HL-60 (cell line): ENCODE measurements around the gene PRRT1B.

Experiments
- DNase-seq, 2 experiments: peaks; one replicate each; pipeline ENCODE4 v3.0.0-alpha.2; 2010 to 2020; ENCODE audit warnings: low read depth in 1 of 2, low spot score in 1 of 2
- H3K27ac ChIP-seq: fragments of 250-450 bp; sonication (Bioruptor Pico); replicated peaks from 2 replicates; pipeline ENCODE4 v1.5.1; 2020; ENCODE audit warnings: mild to moderate bottlenecking, moderate library complexity
- H3K27me3 ChIP-seq: fragments of 250-450 bp; sonication (Bioruptor Pico); 2 replicates; pipeline ENCODE4 v1.5.1; 2021; ENCODE audit warnings: mild to moderate bottlenecking, moderate library complexity; ENCODE audit not compliant: insufficient read depth, poor library complexity, severe bottlenecking
- H3K4me3 ChIP-seq: replicated peaks from 2 replicates; pipeline ENCODE4 v1.5.1; 2011; ENCODE audit warnings: mild to moderate bottlenecking, control low read depth, low read length; ENCODE audit not compliant: insufficient read depth
- GABPA ChIP-seq: IDR thresholded peaks from 2 replicates; pipeline ENCODE4 v1.6.1; 2012; ENCODE audit warnings: low read depth
- POLR2AphosphoS5 ChIP-seq: IDR thresholded peaks from 2 replicates; pipeline ENCODE4 v1.6.1; 2012; ENCODE audit warnings: low read depth
- SPI1 ChIP-seq: IDR thresholded peaks from 2 replicates; pipeline ENCODE4 v1.6.1; 2012; ENCODE audit warnings: low read depth, mild to moderate bottlenecking, borderline replicate concordance
- TF ChIP-seq, protein P1 (sequence below): IDR thresholded peaks from one replicate; pipeline ENCODE4 v1.5.1; 2011; ENCODE audit warnings: low read length, control low read depth, inconsistent platforms; ENCODE audit not compliant: insufficient read depth
- TF ChIP-seq, protein P2 (sequence below): IDR thresholded peaks from 2 replicates; pipeline ENCODE4 v1.6.1; 2012; ENCODE audit warnings: low read depth; ENCODE audit not compliant: insufficient replicate concordance

Gene PRRT1B

DNA sequence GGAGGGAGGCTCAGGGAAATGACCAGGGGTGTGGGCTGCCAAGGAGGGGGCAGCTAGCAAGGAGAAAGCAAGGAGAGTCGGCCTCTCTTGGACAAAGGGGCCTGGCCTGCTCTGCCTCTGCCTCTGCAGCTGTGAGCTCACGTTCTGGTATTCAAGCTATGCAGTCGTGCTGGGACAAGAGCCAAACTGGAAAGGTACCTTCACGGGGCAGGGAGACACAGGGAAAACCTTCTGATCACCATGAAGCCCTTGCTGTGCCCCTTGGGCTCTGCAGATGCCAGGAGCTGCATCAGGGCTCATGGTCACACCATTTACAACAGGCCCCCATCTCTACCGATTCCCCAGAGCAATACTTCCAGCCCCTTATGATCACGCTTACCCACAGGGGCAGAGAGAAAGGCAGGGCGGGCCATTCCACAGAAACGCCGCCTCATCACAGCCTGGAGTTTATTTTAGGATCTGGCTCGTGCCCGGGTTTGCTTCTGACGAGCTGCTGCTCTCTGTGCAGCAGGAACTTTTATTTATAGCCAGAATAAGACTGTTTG, 63.2 kb downstream of the PRRT1B start:
- no peak overlapping the region for H3K27ac ChIP-seq
- no peak overlapping the region for H3K4me3 ChIP-seq
- no peak for DNase-seq
- TF ChIP-seq, protein P1, sequence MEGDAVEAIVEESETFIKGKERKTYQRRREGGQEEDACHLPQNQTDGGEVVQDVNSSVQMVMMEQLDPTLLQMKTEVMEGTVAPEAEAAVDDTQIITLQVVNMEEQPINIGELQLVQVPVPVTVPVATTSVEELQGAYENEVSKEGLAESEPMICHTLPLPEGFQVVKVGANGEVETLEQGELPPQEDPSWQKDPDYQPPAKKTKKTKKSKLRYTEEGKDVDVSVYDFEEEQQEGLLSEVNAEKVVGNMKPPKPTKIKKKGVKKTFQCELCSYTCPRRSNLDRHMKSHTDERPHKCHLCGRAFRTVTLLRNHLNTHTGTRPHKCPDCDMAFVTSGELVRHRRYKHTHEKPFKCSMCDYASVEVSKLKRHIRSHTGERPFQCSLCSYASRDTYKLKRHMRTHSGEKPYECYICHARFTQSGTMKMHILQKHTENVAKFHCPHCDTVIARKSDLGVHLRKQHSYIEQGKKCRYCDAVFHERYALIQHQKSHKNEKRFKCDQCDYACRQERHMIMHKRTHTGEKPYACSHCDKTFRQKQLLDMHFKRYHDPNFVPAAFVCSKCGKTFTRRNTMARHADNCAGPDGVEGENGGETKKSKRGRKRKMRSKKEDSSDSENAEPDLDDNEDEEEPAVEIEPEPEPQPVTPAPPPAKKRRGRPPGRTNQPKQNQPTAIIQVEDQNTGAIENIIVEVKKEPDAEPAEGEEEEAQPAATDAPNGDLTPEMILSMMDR = no peak
- TF ChIP-seq SPI1 (no peak), POLR2AphosphoS5 (no peak), GABPA (no peak)
- TF ChIP-seq, protein P2, sequence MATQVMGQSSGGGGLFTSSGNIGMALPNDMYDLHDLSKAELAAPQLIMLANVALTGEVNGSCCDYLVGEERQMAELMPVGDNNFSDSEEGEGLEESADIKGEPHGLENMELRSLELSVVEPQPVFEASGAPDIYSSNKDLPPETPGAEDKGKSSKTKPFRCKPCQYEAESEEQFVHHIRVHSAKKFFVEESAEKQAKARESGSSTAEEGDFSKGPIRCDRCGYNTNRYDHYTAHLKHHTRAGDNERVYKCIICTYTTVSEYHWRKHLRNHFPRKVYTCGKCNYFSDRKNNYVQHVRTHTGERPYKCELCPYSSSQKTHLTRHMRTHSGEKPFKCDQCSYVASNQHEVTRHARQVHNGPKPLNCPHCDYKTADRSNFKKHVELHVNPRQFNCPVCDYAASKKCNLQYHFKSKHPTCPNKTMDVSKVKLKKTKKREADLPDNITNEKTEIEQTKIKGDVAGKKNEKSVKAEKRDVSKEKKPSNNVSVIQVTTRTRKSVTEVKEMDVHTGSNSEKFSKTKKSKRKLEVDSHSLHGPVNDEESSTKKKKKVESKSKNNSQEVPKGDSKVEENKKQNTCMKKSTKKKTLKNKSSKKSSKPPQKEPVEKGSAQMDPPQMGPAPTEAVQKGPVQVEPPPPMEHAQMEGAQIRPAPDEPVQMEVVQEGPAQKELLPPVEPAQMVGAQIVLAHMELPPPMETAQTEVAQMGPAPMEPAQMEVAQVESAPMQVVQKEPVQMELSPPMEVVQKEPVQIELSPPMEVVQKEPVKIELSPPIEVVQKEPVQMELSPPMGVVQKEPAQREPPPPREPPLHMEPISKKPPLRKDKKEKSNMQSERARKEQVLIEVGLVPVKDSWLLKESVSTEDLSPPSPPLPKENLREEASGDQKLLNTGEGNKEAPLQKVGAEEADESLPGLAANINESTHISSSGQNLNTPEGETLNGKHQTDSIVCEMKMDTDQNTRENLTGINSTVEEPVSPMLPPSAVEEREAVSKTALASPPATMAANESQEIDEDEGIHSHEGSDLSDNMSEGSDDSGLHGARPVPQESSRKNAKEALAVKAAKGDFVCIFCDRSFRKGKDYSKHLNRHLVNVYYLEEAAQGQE = no peak
- H3K27me3 ChIP-seq = no peaks in the 10 kb centered on the region
